Measurements from ENCODE around the gene TTC16. TPM values are rescaled to one million over a fixed set of nuclear protein-coding genes. Genes with fewer than 3 reads are reported as not detected.

The TTC16 gene
- total and polyA plus RNA-seq, 2 donors (not counting 1 experiment from before 2014, with no cell fraction given), result 0.25 TPM; not detected in 1

- DNase-seq (no peak), ATAC-seq (ENCODE audit: low read depth) (no peak)
- H3K4me1 ChIP-seq (ENCODE audit: control insufficient read depth in 2 of 2, insufficient read depth in 2 of 2, low read length in 2 of 2), result peaks cover 50 to 76% of the 10 kb centered on the region in 2 donors
- H3K9me3 Mint-ChIP-seq (ENCODE audit: insufficient read depth), result no peaks in the 10 kb centered on the region
- intact Hi-C loops (cut with micrococcal nuclease), result no loop called here
- peaks cover 98% of the 10 kb centered on the region for H4K20me1 ChIP-seq (ENCODE audit: control insufficient read depth, insufficient read depth, low read length, poor library complexity, severe bottlenecking)
- ChIA-PET POLR2A (interaction anchor here (0.7 to 3.6 kb wide), 2 partner anchors 11 to 12 kb away, joined by 3 to 18 read pairs; no protein-coding TSS in a partner anchor), CTCF (interaction anchor here (1.9 to 5.2 kb wide), 4 partner anchors 15 to 101 kb away, joined by 8 to 47 read pairs (median 20); partner anchors contain the start of genes CDK9 and TOR2A)
- peak overlapping the region; percentile 76 for H3K27ac Mint-ChIP-seq
- no peaks in the 10 kb centered on the region for H3K27me3 Mint-ChIP-seq
- H3K36me3 ChIP-seq (replicated peaks in 1 of 2; ENCODE audit: control extremely low read depth in 1 of 2, control insufficient read depth in 1 of 2, extremely low read depth in 1 of 2, insufficient read depth in 2 of 2, low read length in 1 of 2), result peaks cover 0 to 90% of the 10 kb centered on the region in 2 experiments
- H3K9ac ChIP-seq (ENCODE audit: low read length), result no peak overlapping the region
- H3K4me3 Mint-ChIP-seq, result peak overlapping the region; percentile 49
- WGBS (ENCODE audit: insufficient coverage), result no CpG with 5 or more reads among the region's 5 CpGs
- no peaks in the 10 kb centered on the region for H3K9me3 ChIP-seq (ENCODE audit: control extremely low read depth in 1 of 3, control insufficient read depth in 2 of 3, insufficient read depth in 1 of 3, low read length in 2 of 3)
- peak overlapping the region; percentile 52 for H3K4me2 ChIP-seq (replicated peaks; ENCODE audit: low read depth, low read length, poor library complexity, severe bottlenecking)
- no peak for TF ChIP-seq EZH2 (IDR thresholded peaks at IDR 0.05; ENCODE audit: borderline replicate concordance, insufficient read depth, low read depth, low read length, poor library complexity, severe bottlenecking)
- TF ChIP-seq CTCF (IDR thresholded peaks at IDR 0.05), result no peak
- H3K4me1 Mint-ChIP-seq, result peaks cover 76% of the 10 kb centered on the region
- H3K27me3 ChIP-seq (replicated peaks in 1 of 4; ENCODE audit: control extremely low read depth in 1 of 4, control insufficient read depth in 3 of 4, insufficient read depth in 4 of 4, low read length in 3 of 4), result no peaks in the 10 kb centered on the region
- H3K79me2 ChIP-seq (ENCODE audit: control insufficient read depth, insufficient read depth, low read length), result peaks cover 94% of the 10 kb centered on the region
- peak overlapping the region; percentile 11 to 94 for H3K27ac ChIP-seq (ENCODE audit: low read length in 2 of 2)
- no peak overlapping the region for H3K4me3 ChIP-seq (ENCODE audit: control extremely low read depth in 1 of 5, extremely low read depth in 1 of 5, insufficient read depth in 1 of 5, low read depth in 2 of 5, low read length in 4 of 5)
- H2AFZ ChIP-seq (ENCODE audit: insufficient read depth, low read depth, low read length, poor library complexity, severe bottlenecking), result no peak overlapping the region
These were observed 53.2 kb downstream of the TTC16 start for GRCh38 chr9:127769101-127769500.

GRCh38 chr9:127769929-127770582, 54.2 kb downstream of the TTC16 start:
- no peak for TF ChIP-seq EZH2 (IDR thresholded peaks at IDR 0.05; ENCODE audit: borderline replicate concordance, insufficient read depth, low read depth, low read length, poor library complexity, severe bottlenecking)
- H3K4me2 ChIP-seq (replicated peaks; ENCODE audit: low read depth, low read length, poor library complexity, severe bottlenecking), result peak overlapping the region; percentile 86
- ChIA-PET CTCF (interaction anchor here (0.7 to 5.2 kb wide), 7 partner anchors 11 to 180 kb away, joined by 3 to 47 read pairs (median 8); partner anchors contain the start of genes CDK9 and TOR2A), POLR2A (interaction anchor here (0.7 to 3.6 kb wide), 9 partner anchors 10 to 147 kb away, joined by 3 to 37 read pairs (median 8); partner anchors contain the start of genes CDK9, FPGS, ST6GALNAC4 and TOR2A)
- Mint-ChIP-seq H3K27ac (peak overlapping the region; percentile 95), H3K27me3 (no peaks in the 10 kb centered on the region), H3K4me3 (peak overlapping the region; percentile 94), H3K9me3 (ENCODE audit: insufficient read depth) (no peaks in the 10 kb centered on the region), H3K4me1 (peaks cover 75% of the 10 kb centered on the region)
- H3K9me3 ChIP-seq (ENCODE audit: control extremely low read depth in 1 of 3, control insufficient read depth in 2 of 3, insufficient read depth in 1 of 3, low read length in 2 of 3), result no peaks in the 10 kb centered on the region
- H3K36me3 ChIP-seq (replicated peaks in 1 of 2; ENCODE audit: control extremely low read depth in 1 of 2, control insufficient read depth in 1 of 2, extremely low read depth in 1 of 2, insufficient read depth in 2 of 2, low read length in 1 of 2), result peaks cover 0 to 91% of the 10 kb centered on the region in 2 experiments
- peak overlapping the region; percentile 77 to 94 for H3K27ac ChIP-seq (ENCODE audit: low read length in 2 of 2)
- peak overlapping the region in 4 of 5 experiments; percentile 43 to 73 (median 63) for H3K4me3 ChIP-seq (ENCODE audit: control extremely low read depth in 1 of 5, extremely low read depth in 1 of 5, insufficient read depth in 1 of 5, low read depth in 2 of 5, low read length in 4 of 5)
- peaks cover 55 to 82% of the 10 kb centered on the region in 2 donors for H3K4me1 ChIP-seq (ENCODE audit: control insufficient read depth in 2 of 2, insufficient read depth in 2 of 2, low read length in 2 of 2)
- peaks cover 98% of the 10 kb centered on the region for H4K20me1 ChIP-seq (ENCODE audit: control insufficient read depth, insufficient read depth, low read length, poor library complexity, severe bottlenecking)
- H3K27me3 ChIP-seq (replicated peaks in 1 of 4; ENCODE audit: control extremely low read depth in 1 of 4, control insufficient read depth in 3 of 4, insufficient read depth in 4 of 4, low read length in 3 of 4), result no peaks in the 10 kb centered on the region
- H3K79me2 ChIP-seq (ENCODE audit: control insufficient read depth, insufficient read depth, low read length), result peaks cover 94% of the 10 kb centered on the region
- intact Hi-C loops (cut with micrococcal nuclease), result loop anchor here (2.0 to 10.0 kb wide), 3 partner anchors 155 to 355 kb away; partner anchors contain the start of genes PTGES2 and STXBP1
- peak overlapping the region; percentile 68 for H3K9ac ChIP-seq (ENCODE audit: low read length)
- no peak overlapping the region for H2AFZ ChIP-seq (ENCODE audit: insufficient read depth, low read depth, low read length, poor library complexity, severe bottlenecking)
- DNase-seq, result no peak
- 45% methylated on average over 3 of the region's 4 CpGs for WGBS (ENCODE audit: insufficient coverage)
- ATAC-seq (ENCODE audit: low read depth), result no peak
